ENCODE data around the gene FOSB.

FOSB gene

DNA sequence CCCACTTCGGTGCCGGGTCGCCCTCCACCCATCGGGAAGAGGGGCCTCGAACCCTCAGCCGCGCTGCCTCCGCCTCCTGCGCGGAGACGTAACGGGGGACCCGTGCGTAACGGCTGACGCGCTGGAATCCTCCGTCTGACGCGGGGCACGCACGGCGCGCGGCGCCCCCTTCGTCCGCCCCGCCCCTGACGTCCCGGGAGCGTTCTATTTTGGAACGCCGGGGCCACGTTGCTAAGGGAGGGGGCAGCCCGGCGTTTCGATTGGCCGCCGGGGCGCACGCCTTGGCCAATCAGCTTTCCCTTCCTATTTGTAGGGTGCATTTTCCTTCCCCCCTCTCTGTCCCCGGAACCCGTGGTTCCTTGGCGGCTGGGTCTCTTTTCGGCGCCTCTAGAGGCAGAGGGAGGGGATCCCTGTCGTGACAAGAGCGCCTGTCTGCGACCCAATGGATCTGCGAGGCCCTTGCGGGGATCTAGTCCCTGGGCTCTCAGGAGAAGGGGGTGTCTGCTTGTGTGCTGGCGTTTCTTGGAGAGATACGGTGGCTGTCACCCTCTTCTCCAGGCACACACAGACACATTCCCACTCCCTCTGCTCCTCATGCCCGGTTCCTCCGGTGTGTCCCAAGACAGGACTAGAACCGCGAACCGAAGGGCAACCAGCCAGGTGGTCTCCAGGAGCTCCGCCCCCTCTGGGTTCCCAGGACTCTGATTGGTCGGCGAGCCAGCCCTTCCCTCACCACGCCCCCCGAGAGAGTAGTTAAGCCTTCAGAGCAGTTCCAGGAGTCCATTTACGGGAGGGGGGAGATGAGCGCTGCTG is 1.5 kb downstream of the FOSB start:
- DNase-seq: peak; percentile 75

DNA sequence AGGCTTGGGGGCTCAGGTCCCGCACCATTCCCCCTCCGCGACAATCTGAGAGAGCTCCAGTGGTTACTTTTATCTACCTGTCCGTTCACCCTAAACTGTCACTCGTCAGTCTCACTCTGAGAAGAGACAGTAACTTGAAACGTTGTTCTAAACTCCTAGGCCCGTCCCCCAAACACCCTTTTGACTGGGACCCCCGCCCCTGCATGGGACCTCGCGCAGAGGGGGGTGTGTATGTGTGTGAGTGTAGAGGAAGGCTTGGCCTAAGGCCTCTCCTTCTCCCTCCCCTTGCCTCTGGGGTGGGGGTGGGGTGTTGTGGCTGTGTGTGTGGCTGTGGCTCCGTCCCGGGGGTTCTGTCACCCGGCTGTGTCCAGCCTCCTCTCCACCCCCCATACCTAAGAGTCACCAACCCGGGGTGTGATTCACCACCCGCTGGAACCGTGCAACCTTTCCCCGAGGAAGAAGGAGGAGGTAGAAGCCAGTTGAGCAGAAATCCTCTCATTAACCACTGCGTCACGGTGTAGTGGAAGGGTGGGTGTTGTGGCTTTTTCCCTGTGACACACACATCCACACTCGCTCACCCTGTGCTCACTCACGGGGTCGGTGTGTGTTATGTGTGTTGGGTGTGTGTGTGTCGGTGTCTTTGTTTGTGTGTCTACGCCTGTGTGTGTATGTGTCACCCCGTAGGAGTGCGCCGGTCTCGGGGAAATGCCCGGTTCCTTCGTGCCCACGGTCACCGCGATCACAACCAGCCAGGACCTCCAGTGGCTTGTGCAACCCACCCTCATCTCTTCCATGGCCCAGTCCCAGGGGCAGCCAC is 2.4 kb downstream of the FOSB start:
- DNase-seq: peak; percentile 48

DNA sequence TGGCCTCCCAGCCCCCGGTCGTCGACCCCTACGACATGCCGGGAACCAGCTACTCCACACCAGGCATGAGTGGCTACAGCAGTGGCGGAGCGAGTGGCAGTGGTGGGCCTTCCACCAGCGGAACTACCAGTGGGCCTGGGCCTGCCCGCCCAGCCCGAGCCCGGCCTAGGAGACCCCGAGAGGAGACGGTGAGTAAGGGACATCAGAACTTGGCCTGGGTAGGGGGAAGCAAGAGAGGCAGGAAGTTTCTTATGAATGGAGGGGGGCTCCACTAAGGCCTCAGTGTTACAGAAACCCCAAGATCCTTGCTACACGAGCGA is 2.9 kb downstream of the FOSB start:
- DNase-seq: no peak

DNA sequence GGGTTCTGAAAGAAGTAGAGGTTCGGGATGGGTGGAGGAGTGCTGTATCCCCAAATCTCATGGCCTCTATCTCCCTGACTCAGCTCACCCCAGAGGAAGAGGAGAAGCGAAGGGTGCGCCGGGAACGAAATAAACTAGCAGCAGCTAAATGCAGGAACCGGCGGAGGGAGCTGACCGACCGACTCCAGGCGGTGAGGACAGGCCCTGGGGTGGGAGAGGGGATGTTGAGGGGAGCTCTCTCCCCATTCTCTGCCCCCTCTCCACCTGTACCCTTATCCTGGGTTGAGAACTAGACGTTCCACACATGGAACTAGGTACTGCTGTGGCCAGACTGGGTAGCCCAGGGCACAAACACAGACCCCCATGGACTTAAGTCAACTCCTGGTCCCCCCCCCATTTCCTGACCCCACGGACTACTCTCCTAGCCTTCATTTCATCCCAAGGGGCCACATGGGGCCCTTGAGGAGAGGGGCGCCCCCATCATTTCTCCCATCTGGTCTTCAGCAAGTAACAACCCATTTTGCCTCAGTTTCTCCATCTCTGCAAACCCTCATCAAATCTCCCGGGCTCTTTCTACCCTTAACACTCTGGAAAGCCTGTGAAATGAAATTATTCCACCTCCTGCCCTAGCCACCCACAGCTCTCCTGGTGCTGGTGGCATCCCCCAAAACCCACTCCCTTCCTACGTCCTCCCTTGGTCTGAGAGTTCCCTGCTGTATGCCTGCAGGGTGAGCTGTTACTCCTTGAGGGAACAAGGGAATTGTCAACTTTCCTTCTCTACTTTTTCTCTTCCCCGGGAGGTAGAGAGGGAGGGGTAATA is 3.5 kb downstream of the FOSB start:
- DNase-seq: no peak

DNA sequence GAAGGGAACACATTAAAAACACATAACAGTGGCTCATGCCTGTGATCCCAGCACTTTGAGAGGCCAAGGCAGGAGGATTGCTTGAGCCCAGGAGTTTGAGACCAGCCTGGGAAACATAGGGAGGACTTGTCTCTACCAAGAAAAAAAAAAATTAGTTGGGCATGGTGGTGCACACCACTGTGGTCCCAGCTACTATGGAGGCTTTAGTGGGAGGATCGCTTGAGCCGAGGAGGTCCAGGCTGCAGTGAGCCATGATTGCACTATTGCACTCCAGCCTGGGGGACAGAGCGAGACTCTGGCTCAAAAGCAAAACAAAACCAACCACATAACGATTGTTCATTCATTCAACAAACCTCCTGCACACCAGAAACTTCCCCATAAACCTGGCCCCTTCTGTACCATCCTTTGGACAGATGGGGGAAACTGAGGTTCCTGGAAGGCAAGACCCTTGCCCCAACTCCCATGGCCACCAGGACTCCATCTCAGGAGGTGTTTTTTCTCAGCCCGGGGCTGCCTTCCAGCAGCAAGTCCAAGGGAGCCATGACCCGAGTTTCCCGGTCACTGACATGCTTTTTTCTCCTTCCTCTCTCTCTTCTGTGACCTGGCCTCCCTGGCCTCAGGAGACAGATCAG is 4.3 kb downstream of the FOSB start:
- DNase-seq: no peak

DNA sequence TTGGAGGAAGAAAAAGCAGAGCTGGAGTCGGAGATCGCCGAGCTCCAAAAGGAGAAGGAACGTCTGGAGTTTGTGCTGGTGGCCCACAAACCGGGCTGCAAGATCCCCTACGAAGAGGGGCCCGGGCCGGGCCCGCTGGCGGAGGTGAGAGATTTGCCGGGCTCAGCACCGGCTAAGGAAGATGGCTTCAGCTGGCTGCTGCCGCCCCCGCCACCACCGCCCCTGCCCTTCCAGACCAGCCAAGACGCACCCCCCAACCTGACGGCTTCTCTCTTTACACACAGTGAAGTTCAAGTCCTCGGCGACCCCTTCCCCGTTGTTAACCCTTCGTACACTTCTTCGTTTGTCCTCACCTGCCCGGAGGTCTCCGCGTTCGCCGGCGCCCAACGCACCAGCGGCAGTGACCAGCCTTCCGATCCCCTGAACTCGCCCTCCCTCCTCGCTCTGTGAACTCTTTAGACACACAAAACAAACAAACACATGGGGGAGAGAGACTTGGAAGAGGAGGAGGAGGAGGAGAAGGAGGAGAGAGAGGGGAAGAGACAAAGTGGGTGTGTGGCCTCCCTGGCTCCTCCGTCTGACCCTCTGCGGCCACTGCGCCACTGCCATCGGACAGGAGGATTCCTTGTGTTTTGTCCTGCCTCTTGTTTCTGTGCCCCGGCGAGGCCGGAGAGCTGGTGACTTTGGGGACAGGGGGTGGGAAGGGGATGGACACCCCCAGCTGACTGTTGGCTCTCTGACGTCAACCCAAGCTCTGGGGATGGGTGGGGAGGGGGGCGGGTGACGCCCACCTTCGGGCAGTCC is 5.0 kb downstream of the FOSB start:
- DNase-seq: peak; percentile 53

DNA sequence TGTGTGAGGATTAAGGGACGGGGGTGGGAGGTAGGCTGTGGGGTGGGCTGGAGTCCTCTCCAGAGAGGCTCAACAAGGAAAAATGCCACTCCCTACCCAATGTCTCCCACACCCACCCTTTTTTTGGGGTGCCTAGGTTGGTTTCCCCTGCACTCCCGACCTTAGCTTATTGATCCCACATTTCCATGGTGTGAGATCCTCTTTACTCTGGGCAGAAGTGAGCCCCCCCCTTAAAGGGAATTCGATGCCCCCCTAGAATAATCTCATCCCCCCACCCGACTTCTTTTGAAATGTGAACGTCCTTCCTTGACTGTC is 5.5 kb downstream of the FOSB start:
- no peak for DNase-seq

DNA sequence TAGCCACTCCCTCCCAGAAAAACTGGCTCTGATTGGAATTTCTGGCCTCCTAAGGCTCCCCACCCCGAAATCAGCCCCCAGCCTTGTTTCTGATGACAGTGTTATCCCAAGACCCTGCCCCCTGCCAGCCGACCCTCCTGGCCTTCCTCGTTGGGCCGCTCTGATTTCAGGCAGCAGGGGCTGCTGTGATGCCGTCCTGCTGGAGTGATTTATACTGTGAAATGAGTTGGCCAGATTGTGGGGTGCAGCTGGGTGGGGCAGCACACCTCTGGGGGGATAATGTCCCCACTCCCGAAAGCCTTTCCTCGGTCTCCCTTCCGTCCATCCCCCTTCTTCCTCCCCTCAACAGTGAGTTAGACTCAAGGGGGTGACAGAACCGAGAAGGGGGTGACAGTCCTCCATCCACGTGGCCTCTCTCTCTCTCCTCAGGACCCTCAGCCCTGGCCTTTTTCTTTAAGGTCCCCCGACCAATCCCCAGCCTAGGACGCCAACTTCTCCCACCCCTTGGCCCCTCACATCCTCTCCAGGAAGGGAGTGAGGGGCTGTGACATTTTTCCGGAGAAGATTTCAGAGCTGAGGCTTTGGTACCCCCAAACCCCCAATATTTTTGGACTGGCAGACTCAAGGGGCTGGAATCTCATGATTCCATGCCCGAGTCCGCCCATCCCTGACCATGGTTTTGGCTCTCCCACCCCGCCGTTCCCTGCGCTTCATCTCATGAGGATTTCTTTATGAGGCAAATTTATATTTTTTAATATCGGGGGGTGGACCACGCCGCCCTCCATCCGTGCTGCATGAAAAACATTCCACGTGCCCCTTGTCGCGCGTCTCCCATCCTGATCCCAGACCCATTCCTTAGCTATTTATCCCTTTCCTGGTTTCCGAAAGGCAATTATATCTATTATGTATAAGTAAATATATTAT is 6.1 kb downstream of the FOSB start:
- DNase-seq: peak; percentile 63

DNA sequence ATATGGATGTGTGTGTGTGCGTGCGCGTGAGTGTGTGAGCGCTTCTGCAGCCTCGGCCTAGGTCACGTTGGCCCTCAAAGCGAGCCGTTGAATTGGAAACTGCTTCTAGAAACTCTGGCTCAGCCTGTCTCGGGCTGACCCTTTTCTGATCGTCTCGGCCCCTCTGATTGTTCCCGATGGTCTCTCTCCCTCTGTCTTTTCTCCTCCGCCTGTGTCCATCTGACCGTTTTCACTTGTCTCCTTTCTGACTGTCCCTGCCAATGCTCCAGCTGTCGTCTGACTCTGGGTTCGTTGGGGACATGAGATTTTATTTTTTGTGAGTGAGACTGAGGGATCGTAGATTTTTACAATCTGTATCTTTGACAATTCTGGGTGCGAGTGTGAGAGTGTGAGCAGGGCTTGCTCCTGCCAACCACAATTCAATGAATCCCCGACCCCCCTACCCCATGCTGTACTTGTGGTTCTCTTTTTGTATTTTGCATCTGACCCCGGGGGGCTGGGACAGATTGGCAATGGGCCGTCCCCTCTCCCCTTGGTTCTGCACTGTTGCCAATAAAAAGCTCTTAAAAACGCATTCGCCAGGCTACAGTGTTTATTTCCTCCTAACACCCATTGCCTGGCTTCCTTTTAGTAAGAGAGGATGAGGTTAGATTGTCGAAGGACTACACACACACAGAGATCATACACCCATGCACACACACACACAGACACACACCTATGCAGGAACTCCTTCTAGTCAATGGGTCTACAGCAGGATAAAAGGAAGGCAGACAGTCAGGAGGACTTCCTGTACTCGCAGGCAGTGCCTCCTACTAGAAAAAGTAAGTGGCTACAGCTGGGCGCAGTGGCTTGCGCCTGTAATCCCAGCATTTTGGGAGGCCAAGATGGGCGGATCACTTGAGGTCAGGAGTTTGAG is 7.1 kb downstream of the FOSB start:
- peak; percentile 62 for DNase-seq

DNA sequence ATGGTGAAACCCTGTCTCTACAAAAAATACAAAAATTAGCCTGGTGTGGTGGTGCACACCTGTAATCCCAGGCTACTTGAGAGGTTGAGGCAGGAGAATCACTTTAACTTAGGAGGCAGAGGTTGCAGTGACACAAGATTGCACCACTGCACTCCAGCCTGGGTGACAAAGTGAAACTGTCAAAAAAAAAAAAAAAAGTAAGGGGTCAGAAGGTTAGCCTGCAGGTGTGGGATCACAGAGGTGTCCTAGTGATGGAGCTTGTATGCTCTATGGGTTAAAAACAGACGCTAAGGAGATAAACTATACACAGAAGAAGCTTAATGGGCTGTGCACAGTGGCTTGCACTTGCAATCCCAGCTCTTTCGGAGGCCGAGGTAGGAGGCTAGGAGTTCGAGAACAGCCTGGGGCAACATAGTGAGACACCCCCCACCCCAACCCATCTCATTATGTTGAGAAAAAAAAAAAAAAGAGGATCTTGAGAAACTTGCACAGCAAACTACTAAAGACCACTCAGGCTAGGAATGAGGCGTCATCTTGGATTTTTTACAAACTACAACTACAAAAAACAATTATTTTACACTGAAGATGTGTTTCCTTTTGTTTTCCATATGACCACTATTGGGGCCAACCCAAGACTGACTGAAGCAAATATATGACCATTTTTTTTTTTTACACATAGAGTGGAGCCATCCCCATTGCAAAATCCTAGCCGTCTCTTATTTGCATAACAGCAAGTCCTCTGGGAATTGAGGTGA is 7.9 kb downstream of the FOSB start:
- no peak for DNase-seq

DNA sequence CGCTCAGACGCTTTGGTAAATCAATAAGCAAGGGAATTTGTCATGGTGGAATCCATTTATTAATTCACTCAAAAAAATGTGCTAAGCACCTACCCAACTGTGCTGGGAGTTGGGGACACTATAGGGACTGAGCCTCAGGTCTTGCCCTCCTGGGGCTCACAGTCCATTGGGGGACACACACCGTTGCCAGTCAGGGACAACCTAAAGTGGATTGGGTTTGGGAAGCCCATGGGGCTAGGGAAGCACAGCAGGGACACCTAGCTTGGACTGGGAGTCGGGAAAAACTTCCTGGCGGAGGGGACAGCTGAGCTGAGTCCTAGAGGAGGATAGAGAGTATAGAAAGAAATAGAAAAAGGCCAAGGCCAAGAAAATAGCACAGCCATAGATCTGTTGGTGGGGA is 8.5 kb downstream of the FOSB start:
- DNase-seq: no peak

DNA sequence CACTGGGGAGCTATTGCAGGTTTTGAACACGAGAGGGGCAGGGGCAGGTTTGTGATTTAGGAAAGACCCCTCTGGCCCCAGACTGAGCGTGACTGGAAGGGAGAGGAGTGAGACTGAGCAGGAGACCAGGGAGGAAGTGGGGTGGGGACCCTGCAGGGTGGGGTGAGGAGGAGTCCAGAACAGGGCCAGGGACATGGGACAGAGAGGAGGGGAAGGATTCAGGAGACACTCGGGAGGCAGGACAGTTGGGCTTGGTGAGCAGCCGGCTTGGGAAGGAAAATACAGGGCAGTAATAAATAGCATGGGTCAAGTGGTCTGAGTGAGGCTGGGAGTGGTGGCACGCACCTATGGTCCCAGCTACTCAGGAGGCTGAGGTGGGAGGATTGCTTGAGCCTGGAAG is 9.4 kb downstream of the FOSB start:
- no peak for DNase-seq

DNA sequence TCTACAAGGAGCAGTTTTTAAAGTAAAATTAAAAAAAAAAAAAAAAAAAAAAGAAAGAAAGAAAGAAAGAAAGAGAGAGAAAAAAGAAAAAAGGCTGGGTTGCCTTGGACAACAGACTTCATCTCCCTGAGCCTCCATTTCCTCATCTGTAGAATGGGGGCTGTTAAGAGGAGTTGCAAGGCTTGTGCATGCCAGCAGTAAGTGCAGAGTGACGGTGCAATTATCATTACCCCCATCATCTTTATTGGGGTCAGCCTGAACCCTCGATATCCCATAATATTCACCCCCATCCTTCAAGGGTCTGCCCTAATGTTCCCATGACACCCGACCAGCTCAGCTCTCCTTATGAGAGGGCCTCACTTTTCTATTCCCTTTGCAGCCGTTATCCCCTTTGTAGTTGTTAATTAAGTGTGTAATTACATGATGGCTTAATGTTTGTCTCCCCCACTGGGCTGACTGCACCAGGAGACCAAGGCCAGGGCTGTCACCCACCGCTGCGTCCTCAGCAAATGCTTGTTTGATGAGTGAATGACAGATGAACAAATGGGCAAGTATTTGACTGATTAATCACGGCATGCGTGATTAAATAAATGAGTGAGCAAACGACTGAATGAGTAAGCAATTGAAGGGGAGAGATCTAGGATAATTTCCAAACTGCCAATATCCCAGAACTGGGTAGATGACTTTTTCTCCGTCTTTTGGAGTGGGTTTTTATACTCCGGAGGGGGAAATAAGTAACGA is 10.1 kb downstream of the FOSB start:
- DNase-seq: no peak

DNA sequence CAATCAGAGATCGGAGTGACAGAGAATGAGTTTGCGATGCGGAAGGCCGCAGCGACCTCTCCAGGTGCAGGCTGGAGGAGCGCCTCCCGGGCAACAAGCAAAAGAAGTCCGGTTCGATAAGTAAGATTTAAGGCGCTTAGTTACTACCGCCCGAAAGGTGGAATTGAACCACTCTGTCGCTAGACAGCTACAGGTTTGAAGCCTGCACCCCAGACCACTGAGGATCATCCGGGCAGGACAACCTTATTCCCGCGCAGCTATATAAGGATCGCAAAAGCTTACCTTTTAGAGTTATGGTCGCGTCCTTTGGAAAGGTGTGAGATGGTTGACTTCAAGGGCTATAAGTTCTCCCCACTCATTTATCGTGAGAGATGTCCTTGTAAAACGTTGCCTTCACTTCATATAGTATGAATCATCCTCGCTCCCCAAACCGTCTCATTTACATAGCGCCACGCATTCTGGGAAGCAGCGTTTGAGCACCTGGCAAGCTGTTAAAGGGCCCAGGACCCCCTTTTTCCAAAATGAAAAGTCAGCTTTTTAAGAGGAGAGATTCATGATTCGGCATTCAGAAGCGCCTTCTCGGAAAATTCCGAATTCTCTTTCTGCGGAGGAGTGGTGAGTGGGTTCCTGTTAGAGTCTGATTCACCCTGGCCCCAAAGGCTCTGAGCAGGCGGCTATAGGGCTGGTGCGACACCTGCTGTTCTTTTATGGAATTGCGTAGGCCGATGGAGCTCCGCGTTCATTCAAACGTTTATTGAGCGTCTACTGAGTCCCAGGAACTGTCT is 10.8 kb downstream of the FOSB start:
- peak; percentile 83 for DNase-seq

DNA sequence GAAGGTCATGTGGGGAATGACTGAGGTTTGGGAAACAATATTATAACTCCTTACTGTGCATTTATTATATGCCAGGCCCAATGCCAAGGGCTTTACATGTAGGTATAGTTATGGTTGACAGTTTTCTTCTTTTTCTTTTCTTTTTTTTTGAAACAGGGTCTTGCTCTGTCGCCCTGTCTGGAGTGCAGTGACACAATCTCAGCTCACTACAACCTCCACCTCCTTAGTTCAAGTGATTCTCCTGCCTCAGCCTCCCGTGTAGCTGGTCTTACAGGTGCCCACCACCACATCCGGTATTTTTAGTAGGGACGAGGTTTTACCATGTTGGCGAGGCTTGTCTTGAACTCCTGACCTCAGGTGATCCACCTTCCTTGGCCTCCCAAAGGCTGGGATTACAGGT is 15.2 kb downstream of the FOSB start:
- no peak for DNase-seq

DNA sequence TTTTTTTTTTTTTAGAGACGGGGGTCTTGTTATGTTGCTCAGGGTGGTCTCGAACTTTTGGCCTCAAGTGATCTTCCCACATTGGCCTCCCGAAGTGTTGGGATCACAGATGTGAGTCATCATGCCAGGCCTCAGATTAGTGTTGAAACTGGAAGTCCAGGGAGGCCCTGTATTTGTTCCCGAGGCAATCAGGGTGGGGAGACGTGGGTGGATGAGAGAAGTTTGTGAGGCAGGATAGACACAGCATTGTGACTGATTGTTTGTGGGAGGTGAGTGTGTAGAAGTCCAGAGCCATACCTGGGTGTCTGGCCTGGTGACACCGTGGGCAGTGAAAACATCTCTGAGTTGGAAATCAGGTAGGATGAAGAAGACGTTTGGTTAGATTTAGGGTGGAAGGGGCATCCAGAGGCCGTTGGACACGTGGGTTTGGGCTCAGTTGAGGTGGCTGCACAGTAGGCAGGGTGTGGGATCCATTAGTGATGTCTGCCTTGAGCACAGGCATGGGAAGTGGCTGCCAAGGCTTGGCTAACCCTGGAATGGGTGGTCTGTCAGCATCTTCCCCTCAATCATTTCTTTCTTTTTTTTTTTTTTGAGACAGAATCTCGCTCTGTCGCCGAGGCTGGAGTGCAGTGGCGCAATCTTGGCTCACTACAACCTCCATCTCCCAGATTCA is 16.6 kb downstream of the FOSB start:
- no peak for DNase-seq

Measured in T-helper 9 cell (primary cell).